ENCODE data around the gene NPAS4.

DNA sequence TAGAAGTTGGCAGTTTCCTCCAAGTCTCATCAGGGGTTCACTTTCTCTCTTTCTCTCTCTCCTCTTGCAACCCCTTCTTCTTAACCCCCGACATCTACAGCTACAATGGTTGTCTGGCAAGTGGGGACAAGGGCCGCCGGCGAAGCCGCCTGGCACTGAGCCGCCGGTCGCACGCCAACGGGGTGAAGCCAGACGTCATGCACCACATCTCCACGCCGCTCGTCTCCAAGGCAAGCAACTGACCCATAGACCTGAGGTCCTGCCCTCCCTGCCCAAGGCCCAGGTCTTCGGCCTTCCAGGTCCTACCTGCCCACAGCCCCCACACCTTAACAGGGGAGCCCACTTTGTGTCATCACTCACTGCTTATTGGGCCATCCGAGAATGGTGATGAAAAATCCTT, 50.3 kb downstream of the NPAS4 start:
- TF ChIP-seq, protein P1, sequence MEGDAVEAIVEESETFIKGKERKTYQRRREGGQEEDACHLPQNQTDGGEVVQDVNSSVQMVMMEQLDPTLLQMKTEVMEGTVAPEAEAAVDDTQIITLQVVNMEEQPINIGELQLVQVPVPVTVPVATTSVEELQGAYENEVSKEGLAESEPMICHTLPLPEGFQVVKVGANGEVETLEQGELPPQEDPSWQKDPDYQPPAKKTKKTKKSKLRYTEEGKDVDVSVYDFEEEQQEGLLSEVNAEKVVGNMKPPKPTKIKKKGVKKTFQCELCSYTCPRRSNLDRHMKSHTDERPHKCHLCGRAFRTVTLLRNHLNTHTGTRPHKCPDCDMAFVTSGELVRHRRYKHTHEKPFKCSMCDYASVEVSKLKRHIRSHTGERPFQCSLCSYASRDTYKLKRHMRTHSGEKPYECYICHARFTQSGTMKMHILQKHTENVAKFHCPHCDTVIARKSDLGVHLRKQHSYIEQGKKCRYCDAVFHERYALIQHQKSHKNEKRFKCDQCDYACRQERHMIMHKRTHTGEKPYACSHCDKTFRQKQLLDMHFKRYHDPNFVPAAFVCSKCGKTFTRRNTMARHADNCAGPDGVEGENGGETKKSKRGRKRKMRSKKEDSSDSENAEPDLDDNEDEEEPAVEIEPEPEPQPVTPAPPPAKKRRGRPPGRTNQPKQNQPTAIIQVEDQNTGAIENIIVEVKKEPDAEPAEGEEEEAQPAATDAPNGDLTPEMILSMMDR (IDR thresholded peaks at IDR 0.05; ENCODE audit: low read depth, low read length, poor library complexity, severe bottlenecking) = no peak
- TF ChIP-seq EZH2phosphoT487 (IDR thresholded peaks at IDR 0.05; ENCODE audit: borderline replicate concordance, low read length) = no peak
